K562 (cell line): ENCODE measurements around the gene ZNF516.

Experiments
- ATF1 ChIP-seq, 2 experiments: fragments of 450-650 bp in 1 of 2; IDR thresholded peaks; 2 replicates each; pipeline ENCODE4 v1.6.1; 2016; ENCODE audit warnings: missing compliant biosample characterization in 1 of 2, missing genetic modification characterization in 1 of 2
- CC2D1A ChIP-seq: fragments of 450-650 bp; IDR thresholded peaks from 2 replicates; pipeline ENCODE4 v1.6.1; 2017; ENCODE audit warnings: mild to moderate bottlenecking
- DIDO1 ChIP-seq: fragments of 450-650 bp; IDR thresholded peaks from 2 replicates; pipeline ENCODE4 v1.6.1; 2016; ENCODE audit warnings: low read depth, missing biosample characterization, missing genetic modification characterization
- EZH2 ChIP-seq: IDR thresholded peaks from 2 replicates; pipeline ENCODE4 v1.6.1; 2012; ENCODE audit warnings: low read depth, mild to moderate bottlenecking, inconsistent platforms, low read length, borderline replicate concordance
- FOXP1 ChIP-seq: sonication (generic); formaldehyde crosslinking; IDR thresholded peaks from 2 replicates; pipeline ENCODE4 v1.8.0; 2022; ENCODE audit warnings: mild to moderate bottlenecking, missing genetic modification reagents
- GABPA ChIP-seq: fragments of 200-800 bp; sonication (Bioruptor generic); conservative IDR thresholded peaks from 2 replicates; pipeline ENCODE4 v1.6.1; 2016; ENCODE audit warnings: low read depth, missing genetic modification characterization, missing compliant biosample characterization
- GABPB2 ChIP-seq: fragments of 250-450 bp; sonication (Bioruptor Pico); conservative IDR thresholded peaks from 2 replicates; pipeline ENCODE4 v1.5.1; 2021; ENCODE audit warnings: mild to moderate bottlenecking
- JUNB ChIP-seq: fragments of 450-650 bp; formaldehyde crosslinking; conservative IDR thresholded peaks from 2 replicates; pipeline ENCODE4 v1.4.0; 2020; ENCODE audit warnings: mild to moderate bottlenecking
- SIN3A ChIP-seq, 2 experiments: fragments of 150-350 bp in 1 of 2; IDR thresholded peaks; 2 replicates each; pipeline ENCODE4 v1.6.1; 2011 to 2016; ENCODE audit warnings: borderline replicate concordance in 2 of 2, low read depth in 2 of 2, low read length in 2 of 2, mild to moderate bottlenecking in 2 of 2, moderate library complexity in 2 of 2; ENCODE audit not compliant: control insufficient read depth in 1 of 2
- TAF1 ChIP-seq: IDR thresholded peaks from 2 replicates; pipeline ENCODE4 v1.6.1; 2011; ENCODE audit warnings: mild to moderate bottlenecking, low read length, moderate library complexity; ENCODE audit not compliant: insufficient read depth, control insufficient read depth, severe bottlenecking; ENCODE audit errors: extremely low read depth
- TF ChIP-seq, protein P1 (sequence below), 2 experiments: fragments of 450-650 bp in 1 of 2; sonication (generic) in 1 of 2; formaldehyde crosslinking; conservative IDR thresholded peaks; 2 replicates each; pipeline versions ENCODE4 v1.4.0 to v1.8.1; 2020 to 2022; ENCODE audit warnings: mild to moderate bottlenecking in 1 of 2, missing genetic modification reagents in 1 of 2
- TF ChIP-seq, protein P2 (sequence below): fragments of 450-650 bp; formaldehyde crosslinking; IDR thresholded peaks from 2 replicates; pipeline ENCODE4 v1.4.0; 2022; ENCODE audit warnings: missing genetic modification characterization
- TF ChIP-seq, protein P3 (sequence below): fragments of 250-450 bp; sonication (Bioruptor Pico); IDR thresholded peaks from 2 replicates; pipeline ENCODE4 v1.4.0; 2020; ENCODE audit warnings: mild to moderate bottlenecking, moderate library complexity
- TF ChIP-seq, protein P4 (sequence below), 3 experiments: IDR thresholded peaks in 2 of 3; conservative IDR thresholded peaks in 1 of 3; 2 replicates each; pipeline ENCODE4 v1.5.1; 2011 to 2012; ENCODE audit warnings: low read length in 3 of 3, mild to moderate bottlenecking in 3 of 3, control low read depth in 2 of 3, improper control_type of control experiment in 1 of 3, inconsistent platforms in 1 of 3, low read depth in 1 of 3, mixed read lengths in 1 of 3, moderate library complexity in 1 of 3; ENCODE audit not compliant: insufficient read depth in 2 of 3

DNA sequence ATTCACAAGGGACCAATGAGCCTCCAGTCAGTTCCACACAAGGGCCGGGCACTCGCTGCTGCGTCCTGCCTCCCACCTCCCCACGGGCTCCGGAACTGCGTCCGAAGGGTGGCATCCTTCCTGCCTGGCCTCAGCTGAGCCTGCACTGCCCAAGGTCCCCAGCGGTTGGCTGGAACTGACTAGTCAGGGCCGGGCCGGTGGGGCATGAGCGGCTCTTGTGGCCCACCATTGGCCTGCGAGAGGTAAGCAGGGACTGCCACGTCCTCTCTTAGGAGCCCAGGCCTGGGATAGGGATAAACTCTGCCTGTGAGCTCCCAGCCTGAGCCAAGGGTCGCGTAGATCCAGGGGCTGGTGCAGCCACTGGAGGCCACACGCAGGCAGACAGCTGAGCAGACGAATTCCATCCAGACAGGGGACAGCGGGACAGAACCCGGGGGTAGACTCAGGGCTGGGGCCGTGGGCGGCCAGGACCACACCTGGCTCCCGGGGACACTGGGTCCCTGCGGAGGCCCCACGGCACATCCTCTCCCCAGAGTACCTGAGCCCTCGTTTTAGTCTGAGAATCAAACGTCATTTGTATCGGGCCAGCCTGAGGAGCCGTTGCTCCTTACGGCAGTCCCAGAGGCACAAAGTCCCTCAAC, 148.4 kb downstream of the ZNF516 start:
- no peak for TF ChIP-seq GABPB2
- TF ChIP-seq EZH2: no peak
- TF ChIP-seq, protein P1, sequence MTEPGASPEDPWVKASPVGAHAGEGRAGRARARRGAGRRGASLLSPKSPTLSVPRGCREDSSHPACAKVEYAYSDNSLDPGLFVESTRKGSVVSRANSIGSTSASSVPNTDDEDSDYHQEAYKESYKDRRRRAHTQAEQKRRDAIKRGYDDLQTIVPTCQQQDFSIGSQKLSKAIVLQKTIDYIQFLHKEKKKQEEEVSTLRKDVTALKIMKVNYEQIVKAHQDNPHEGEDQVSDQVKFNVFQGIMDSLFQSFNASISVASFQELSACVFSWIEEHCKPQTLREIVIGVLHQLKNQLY (CRISPR knock-in tag; conservative IDR thresholded peaks at IDR 0.05): no peak
- no peak for TF ChIP-seq JUNB (CRISPR knock-in tag)
- TF ChIP-seq, protein P2, sequence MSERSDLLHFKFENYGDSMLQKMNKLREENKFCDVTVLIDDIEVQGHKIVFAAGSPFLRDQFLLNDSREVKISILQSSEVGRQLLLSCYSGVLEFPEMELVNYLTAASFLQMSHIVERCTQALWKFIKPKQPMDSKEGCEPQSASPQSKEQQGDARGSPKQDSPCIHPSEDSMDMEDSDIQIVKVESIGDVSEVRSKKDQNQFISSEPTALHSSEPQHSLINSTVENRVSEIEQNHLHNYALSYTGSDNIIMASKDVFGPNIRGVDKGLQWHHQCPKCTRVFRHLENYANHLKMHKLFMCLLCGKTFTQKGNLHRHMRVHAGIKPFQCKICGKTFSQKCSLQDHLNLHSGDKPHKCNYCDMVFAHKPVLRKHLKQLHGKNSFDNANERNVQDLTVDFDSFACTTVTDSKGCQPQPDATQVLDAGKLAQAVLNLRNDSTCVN (CRISPR knock-in tag): no peak
- TF ChIP-seq, protein P3, sequence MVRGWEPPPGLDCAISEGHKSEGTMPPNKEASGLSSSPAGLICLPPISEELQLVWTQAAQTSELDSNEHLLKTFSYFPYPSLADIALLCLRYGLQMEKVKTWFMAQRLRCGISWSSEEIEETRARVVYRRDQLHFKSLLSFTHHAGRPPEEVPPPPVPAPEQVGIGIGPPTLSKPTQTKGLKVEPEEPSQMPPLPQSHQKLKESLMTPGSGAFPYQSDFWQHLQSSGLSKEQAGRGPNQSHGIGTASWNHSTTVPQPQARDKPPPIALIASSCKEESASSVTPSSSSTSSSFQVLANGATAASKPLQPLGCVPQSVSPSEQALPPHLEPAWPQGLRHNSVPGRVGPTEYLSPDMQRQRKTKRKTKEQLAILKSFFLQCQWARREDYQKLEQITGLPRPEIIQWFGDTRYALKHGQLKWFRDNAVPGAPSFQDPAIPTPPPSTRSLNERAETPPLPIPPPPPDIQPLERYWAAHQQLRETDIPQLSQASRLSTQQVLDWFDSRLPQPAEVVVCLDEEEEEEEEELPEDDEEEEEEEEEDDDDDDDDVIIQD (CRISPR knock-in tag): no peak
- TF ChIP-seq, protein P4, sequence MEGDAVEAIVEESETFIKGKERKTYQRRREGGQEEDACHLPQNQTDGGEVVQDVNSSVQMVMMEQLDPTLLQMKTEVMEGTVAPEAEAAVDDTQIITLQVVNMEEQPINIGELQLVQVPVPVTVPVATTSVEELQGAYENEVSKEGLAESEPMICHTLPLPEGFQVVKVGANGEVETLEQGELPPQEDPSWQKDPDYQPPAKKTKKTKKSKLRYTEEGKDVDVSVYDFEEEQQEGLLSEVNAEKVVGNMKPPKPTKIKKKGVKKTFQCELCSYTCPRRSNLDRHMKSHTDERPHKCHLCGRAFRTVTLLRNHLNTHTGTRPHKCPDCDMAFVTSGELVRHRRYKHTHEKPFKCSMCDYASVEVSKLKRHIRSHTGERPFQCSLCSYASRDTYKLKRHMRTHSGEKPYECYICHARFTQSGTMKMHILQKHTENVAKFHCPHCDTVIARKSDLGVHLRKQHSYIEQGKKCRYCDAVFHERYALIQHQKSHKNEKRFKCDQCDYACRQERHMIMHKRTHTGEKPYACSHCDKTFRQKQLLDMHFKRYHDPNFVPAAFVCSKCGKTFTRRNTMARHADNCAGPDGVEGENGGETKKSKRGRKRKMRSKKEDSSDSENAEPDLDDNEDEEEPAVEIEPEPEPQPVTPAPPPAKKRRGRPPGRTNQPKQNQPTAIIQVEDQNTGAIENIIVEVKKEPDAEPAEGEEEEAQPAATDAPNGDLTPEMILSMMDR (IDR thresholded peaks at IDR 0.05 in 2 of 3, conservative IDR thresholded peaks at IDR 0.05 in 1 of 3; ENCODE audit: insufficient read depth in 2 of 3, low read depth in 1 of 3, low read length in 3 of 3): no peak
- no peak for TF ChIP-seq FOXP1 (CRISPR knock-in tag)
- no peak for TF ChIP-seq TAF1
- TF ChIP-seq ATF1 (CRISPR knock-in tag; IDR thresholded peaks at IDR 0.05): no peak
- TF ChIP-seq ATF1 (tag; IDR thresholded peaks at IDR 0.05): no peak
- no peak for TF ChIP-seq SIN3A (IDR thresholded peaks at IDR 0.05; ENCODE audit: borderline replicate concordance in 2 of 2, control insufficient read depth in 1 of 2, low read depth in 2 of 2, low read length in 2 of 2)
- TF ChIP-seq CC2D1A: no peak
- no peak for TF ChIP-seq GABPA (tag)
- no peak for TF ChIP-seq DIDO1 (tag)
